OCI-LY7 (cell line): ENCODE measurements around the gene KIRREL3.

Source experiments
- CTCF ChIP-seq: fragments of 200-600 bp; sonication (generic); conservative IDR thresholded peaks from 2 replicates; pipeline ENCODE4 v1.5.1; 2014; ENCODE audit warnings: mild to moderate bottlenecking, antibody characterized with exemption, low read length, moderate library complexity, mixed read lengths
- EZH2phosphoT487 ChIP-seq: fragments of 200-600 bp; sonication (generic); IDR thresholded peaks from 2 replicates; pipeline ENCODE4 v1.6.1; 2018; ENCODE audit warnings: low read depth, borderline replicate concordance, mild to moderate bottlenecking, mixed run types, antibody characterized with exemption, low read length, moderate library complexity, mixed read lengths

GRCh38 chr11:126638648-126639047 is 361.9 kb downstream of the KIRREL3 start:
- no peak for TF ChIP-seq CTCF
- no peak for TF ChIP-seq EZH2phosphoT487
